Liver (tissue), 9 donors: Measurements from ENCODE around the gene CHAT. TPM values are rescaled to one million over a fixed set of nuclear protein-coding genes. Genes with fewer than 3 reads are reported as not detected.

ENCODE experiments used
- DNase-seq: peaks from one replicate; pipeline ENCODE4 v3.0.0-alpha.2; 2017; ENCODE audit warnings: low spot score
- H3K27ac ChIP-seq, 2 donors: one replicate each; pipeline ENCODE4 v1.7.0; 2013; ENCODE audit warnings: inconsistent platforms in 2 of 2, low read length in 2 of 2, control low read depth in 1 of 2, low read depth in 1 of 2, mild to moderate bottlenecking in 1 of 2
- H3K27me3 ChIP-seq, 4 donors: one replicate each; pipeline versions ENCODE4 v1.6.1 to v1.7.0; 2013; ENCODE audit warnings: low read length in 3 of 4, inconsistent platforms in 1 of 4, mild to moderate bottlenecking in 1 of 4, moderate library complexity in 1 of 4; ENCODE audit not compliant: control insufficient read depth in 4 of 4, insufficient read depth in 4 of 4
- H3K36me3 ChIP-seq, 4 donors: one replicate each; pipeline versions ENCODE4 v1.6.1 to v1.7.0; 2013; ENCODE audit warnings: low read length in 3 of 4, mild to moderate bottlenecking in 3 of 4, low read depth in 1 of 4, moderate library complexity in 1 of 4; ENCODE audit not compliant: control insufficient read depth in 4 of 4, insufficient read depth in 3 of 4
- H3K4me1 ChIP-seq, 4 donors: one replicate each; pipeline versions ENCODE4 v1.6.1 to v1.7.0; 2013; ENCODE audit warnings: low read length in 3 of 4, mild to moderate bottlenecking in 3 of 4, moderate library complexity in 1 of 4; ENCODE audit not compliant: control insufficient read depth in 4 of 4, insufficient read depth in 4 of 4
- H3K4me3 ChIP-seq, 3 donors: one replicate each; pipeline versions ENCODE4 v1.6.1 to v1.7.0; 2013; ENCODE audit warnings: low read length in 3 of 3, control low read depth in 1 of 3, low read depth in 1 of 3, mild to moderate bottlenecking in 1 of 3
- H3K9ac ChIP-seq, 2 donors: one replicate each; pipeline ENCODE4 v1.7.0; 2013; ENCODE audit warnings: low read length in 2 of 2, mild to moderate bottlenecking in 2 of 2, moderate library complexity in 2 of 2, control low read depth in 1 of 2, low read depth in 1 of 2
- H3K9me3 ChIP-seq, 4 donors: one replicate each; pipeline versions ENCODE4 v1.6.1 to v1.7.0; 2013; ENCODE audit warnings: low read length in 3 of 4; ENCODE audit not compliant: control insufficient read depth in 4 of 4
- EGR1 ChIP-seq, 2 donors: IDR thresholded peaks; 2 replicates each; pipeline ENCODE4 v1.6.1; 2016 to 2018; ENCODE audit warnings: antibody characterized with exemption in 2 of 2, low read depth in 2 of 2
- FOXA1 ChIP-seq: IDR thresholded peaks from 2 replicates; pipeline ENCODE4 v1.6.1; 2016; ENCODE audit warnings: antibody characterized with exemption
- FOXA2 ChIP-seq: IDR thresholded peaks from 2 replicates; pipeline ENCODE4 v1.6.1; 2016; ENCODE audit warnings: antibody characterized with exemption
- GABPA ChIP-seq, 2 donors: IDR thresholded peaks in 1 of 2; conservative IDR thresholded peaks in 1 of 2; 2 replicates each; pipeline ENCODE4 v1.6.1; 2016; ENCODE audit warnings: antibody characterized with exemption in 2 of 2, mild to moderate bottlenecking in 1 of 2, moderate library complexity in 1 of 2
- HNF4G ChIP-seq: IDR thresholded peaks from 2 replicates; pipeline ENCODE4 v1.6.1; 2016; ENCODE audit warnings: antibody characterized with exemption
- JUND ChIP-seq, 2 donors: IDR thresholded peaks; 2 replicates each; pipeline ENCODE4 v1.6.1; 2016; ENCODE audit warnings: antibody characterized with exemption in 2 of 2
- NR2F2 ChIP-seq: IDR thresholded peaks from 2 replicates; pipeline ENCODE4 v1.6.1; 2016; ENCODE audit warnings: antibody characterized with exemption
- RAD21 ChIP-seq, 2 donors: IDR thresholded peaks; 2 replicates each; pipeline ENCODE4 v1.6.1; 2016; ENCODE audit warnings: antibody characterized with exemption in 2 of 2, mild to moderate bottlenecking in 2 of 2
- RXRA ChIP-seq, 2 donors: IDR thresholded peaks; 2 replicates each; pipeline ENCODE4 v1.6.1; 2017 to 2018; ENCODE audit warnings: antibody characterized with exemption in 2 of 2, mild to moderate bottlenecking in 1 of 2
- SP1 ChIP-seq: IDR thresholded peaks from 2 replicates; pipeline ENCODE4 v1.6.1; 2018; ENCODE audit warnings: antibody characterized with exemption, mild to moderate bottlenecking
- YY1 ChIP-seq: IDR thresholded peaks from 2 replicates; pipeline ENCODE4 v1.6.1; 2016; ENCODE audit warnings: antibody characterized with exemption, mild to moderate bottlenecking
- WGBS: extraction: QIAGEN DNeasy Blood & Tissue Kit; methylation state at CpG from one replicate; pipeline ENCODE4 v1.1.7; 2013; 5-methylcytosine and 5-hydroxymethylcytosine counted together
- polyA plus RNA-seq, 2 donors: library from polyadenylated mRNA; stranded (reverse) in 1 of 2; unstranded in 1 of 2; fragments of 200-250 nt in 1 of 2; fragments of >200 nt in 1 of 2; fragmentation: Nextera tagmentation in 1 of 2; extraction: Ambion mirVana in 1 of 2; gene quantifications; one replicate each; pipeline versions ENCODE4 v1.2.1 to v1.2.3, GENCODE V29; 2013 to 2015
- total RNA-seq, 2 donors: library from RNA; depleted of rRNA; stranded (reverse); fragments of >200 nt; gene quantifications; one replicate each; pipeline ENCODE4 v1.2.3, GENCODE V29; 2014
- TF ChIP-seq, protein P1 (sequence below): IDR thresholded peaks from 2 replicates; pipeline ENCODE4 v1.6.1; 2016; ENCODE audit warnings: antibody characterized with exemption, mild to moderate bottlenecking
- TF ChIP-seq, protein P2 (sequence below): IDR thresholded peaks from 2 replicates; pipeline ENCODE4 v1.6.1; 2016; ENCODE audit warnings: antibody characterized with exemption
- TF ChIP-seq, protein P3 (sequence below): fragments of 150-350 bp; IDR thresholded peaks from 2 replicates; pipeline ENCODE4 v1.5.1; 2017; ENCODE audit warnings: improper control_type of control experiment, low read depth, low read length; ENCODE audit not compliant: missing input control
- TF ChIP-seq, protein P4 (sequence below): IDR thresholded peaks from 2 replicates; pipeline ENCODE4 v1.6.1; 2016; ENCODE audit warnings: antibody characterized with exemption
- TF ChIP-seq, protein P5 (sequence below): IDR thresholded peaks from 2 replicates; pipeline ENCODE4 v1.6.1; 2016; ENCODE audit warnings: antibody characterized with exemption
- donor health status: healthy.
- donor health status: healthy.
- donor health status: healthy.
- donor health status: healthy.
- donor health status: healthy.

Gene CHAT
- total and polyA plus RNA-seq, 4 donors = not detected

DNA sequence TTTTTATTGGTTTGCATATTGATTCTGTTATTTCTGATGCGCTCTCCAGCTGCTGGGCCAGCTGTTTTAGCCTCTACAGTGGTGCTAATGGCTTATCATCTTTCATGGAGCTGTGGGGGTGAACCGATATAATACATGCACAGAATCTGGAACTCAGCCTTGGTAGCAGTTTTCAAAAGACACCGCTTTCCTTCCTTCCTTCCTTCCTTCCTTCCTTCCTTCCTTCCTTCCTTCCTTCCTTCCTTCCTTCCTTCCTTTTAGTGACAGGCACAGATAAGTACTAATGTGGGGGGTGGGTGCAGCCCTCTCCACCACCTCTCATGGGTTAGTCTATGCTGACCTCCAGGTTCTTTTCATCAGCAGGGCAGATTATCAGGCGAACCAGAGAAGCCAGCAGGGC, 33.7 kb downstream of the CHAT start (continued):
- TF ChIP-seq, protein P1, sequence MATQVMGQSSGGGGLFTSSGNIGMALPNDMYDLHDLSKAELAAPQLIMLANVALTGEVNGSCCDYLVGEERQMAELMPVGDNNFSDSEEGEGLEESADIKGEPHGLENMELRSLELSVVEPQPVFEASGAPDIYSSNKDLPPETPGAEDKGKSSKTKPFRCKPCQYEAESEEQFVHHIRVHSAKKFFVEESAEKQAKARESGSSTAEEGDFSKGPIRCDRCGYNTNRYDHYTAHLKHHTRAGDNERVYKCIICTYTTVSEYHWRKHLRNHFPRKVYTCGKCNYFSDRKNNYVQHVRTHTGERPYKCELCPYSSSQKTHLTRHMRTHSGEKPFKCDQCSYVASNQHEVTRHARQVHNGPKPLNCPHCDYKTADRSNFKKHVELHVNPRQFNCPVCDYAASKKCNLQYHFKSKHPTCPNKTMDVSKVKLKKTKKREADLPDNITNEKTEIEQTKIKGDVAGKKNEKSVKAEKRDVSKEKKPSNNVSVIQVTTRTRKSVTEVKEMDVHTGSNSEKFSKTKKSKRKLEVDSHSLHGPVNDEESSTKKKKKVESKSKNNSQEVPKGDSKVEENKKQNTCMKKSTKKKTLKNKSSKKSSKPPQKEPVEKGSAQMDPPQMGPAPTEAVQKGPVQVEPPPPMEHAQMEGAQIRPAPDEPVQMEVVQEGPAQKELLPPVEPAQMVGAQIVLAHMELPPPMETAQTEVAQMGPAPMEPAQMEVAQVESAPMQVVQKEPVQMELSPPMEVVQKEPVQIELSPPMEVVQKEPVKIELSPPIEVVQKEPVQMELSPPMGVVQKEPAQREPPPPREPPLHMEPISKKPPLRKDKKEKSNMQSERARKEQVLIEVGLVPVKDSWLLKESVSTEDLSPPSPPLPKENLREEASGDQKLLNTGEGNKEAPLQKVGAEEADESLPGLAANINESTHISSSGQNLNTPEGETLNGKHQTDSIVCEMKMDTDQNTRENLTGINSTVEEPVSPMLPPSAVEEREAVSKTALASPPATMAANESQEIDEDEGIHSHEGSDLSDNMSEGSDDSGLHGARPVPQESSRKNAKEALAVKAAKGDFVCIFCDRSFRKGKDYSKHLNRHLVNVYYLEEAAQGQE = no peak
- TF ChIP-seq RAD21 (IDR thresholded peaks at IDR 0.05) (no peak), SP1 (no peak)
- TF ChIP-seq, protein P2, sequence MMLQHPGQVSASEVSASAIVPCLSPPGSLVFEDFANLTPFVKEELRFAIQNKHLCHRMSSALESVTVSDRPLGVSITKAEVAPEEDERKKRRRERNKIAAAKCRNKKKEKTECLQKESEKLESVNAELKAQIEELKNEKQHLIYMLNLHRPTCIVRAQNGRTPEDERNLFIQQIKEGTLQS = no peak

DNA sequence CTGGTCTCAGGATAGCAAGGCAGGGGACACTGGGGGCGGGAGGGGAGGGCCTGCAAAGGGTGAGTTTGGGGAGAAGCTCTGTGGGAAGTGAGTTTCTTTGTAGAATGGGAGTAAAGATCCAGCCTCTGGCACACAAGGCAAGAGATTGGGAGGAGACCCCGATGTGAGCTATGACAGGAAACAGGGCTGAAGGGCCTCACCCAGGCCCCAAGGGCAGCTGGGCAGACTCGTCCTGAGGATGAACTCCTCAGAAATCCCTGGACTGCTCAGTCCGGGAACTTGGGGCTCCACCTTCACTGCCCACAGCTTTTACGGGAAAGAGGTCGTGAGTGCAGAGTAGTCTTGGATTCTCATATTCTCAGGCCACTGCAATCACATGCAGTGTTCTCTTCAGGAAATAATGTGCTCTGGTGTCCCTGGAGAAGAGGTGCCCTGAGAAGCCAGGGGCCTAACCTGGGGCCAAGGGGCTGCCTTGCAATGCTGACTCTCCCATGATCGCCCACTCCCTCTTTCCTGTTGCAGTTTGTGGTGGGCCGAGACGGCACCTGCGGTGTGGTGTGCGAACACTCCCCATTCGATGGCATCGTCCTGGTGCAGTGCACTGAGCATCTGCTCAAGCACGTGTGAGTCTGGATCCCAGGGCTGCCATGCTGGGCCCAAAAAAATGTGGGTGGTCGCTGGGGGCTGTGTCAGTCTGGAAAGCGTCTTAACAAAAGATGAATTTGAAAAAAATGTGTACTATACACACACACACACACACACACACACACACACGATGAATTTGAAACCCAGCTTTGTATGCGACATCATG, 34.4 kb downstream of the CHAT start:
- Histone ChIP-seq H3K9ac (no peak overlapping the region), H3K4me3 (no peak overlapping the region), H3K27me3 (no peaks in the 10 kb centered on the region), H3K36me3 (no peaks in the 10 kb centered on the region), H3K9me3 (no peaks in the 10 kb centered on the region), H3K4me1 (no peaks in the 10 kb centered on the region), H3K27ac (no peak overlapping the region)
- TF ChIP-seq GABPA (IDR thresholded peaks at IDR 0.05 in 1 of 2, conservative IDR thresholded peaks at IDR 0.05 in 1 of 2) = no peak
- TF ChIP-seq NR2F2 = no peak
- TF ChIP-seq, protein P3, sequence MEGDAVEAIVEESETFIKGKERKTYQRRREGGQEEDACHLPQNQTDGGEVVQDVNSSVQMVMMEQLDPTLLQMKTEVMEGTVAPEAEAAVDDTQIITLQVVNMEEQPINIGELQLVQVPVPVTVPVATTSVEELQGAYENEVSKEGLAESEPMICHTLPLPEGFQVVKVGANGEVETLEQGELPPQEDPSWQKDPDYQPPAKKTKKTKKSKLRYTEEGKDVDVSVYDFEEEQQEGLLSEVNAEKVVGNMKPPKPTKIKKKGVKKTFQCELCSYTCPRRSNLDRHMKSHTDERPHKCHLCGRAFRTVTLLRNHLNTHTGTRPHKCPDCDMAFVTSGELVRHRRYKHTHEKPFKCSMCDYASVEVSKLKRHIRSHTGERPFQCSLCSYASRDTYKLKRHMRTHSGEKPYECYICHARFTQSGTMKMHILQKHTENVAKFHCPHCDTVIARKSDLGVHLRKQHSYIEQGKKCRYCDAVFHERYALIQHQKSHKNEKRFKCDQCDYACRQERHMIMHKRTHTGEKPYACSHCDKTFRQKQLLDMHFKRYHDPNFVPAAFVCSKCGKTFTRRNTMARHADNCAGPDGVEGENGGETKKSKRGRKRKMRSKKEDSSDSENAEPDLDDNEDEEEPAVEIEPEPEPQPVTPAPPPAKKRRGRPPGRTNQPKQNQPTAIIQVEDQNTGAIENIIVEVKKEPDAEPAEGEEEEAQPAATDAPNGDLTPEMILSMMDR = no peak
- TF ChIP-seq RXRA (IDR thresholded peaks at IDR 0.05) = no peak
- no peak for TF ChIP-seq EGR1 (IDR thresholded peaks at IDR 0.05; ENCODE audit: low read depth in 2 of 2)
- TF ChIP-seq, protein P4, sequence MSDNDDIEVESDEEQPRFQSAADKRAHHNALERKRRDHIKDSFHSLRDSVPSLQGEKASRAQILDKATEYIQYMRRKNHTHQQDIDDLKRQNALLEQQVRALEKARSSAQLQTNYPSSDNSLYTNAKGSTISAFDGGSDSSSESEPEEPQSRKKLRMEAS = no peak
- no peak for TF ChIP-seq HNF4G
- TF ChIP-seq, protein P2 = no peak
- no peak for TF ChIP-seq FOXA1
- no peak for TF ChIP-seq SP1
- TF ChIP-seq FOXA2 = no peak
- no peak for TF ChIP-seq YY1
- TF ChIP-seq, protein P5, sequence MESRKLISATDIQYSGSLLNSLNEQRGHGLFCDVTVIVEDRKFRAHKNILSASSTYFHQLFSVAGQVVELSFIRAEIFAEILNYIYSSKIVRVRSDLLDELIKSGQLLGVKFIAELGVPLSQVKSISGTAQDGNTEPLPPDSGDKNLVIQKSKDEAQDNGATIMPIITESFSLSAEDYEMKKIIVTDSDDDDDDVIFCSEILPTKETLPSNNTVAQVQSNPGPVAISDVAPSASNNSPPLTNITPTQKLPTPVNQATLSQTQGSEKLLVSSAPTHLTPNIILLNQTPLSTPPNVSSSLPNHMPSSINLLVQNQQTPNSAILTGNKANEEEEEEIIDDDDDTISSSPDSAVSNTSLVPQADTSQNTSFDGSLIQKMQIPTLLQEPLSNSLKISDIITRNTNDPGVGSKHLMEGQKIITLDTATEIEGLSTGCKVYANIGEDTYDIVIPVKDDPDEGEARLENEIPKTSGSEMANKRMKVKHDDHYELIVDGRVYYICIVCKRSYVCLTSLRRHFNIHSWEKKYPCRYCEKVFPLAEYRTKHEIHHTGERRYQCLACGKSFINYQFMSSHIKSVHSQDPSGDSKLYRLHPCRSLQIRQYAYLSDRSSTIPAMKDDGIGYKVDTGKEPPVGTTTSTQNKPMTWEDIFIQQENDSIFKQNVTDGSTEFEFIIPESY = no peak
- TF ChIP-seq JUND (IDR thresholded peaks at IDR 0.05) = no peak
- peak; percentile 30 for DNase-seq
- 76% methylated on average over 18 of the region's 18 CpGs for WGBS
